HEK293T (cell line): ENCODE data around the gene METTL22.

ENCODE experiments used
- CTCF ChIA-PET: fragments of 350-600 bp; formaldehyde crosslinking; extraction: SDS; loops from one replicate; lab custom pipeline; 2021; ENCODE audit warnings: antibody characterized with exemption, inconsistent platforms; lab: Yijun Ruan, JAX
- POLR2A ChIA-PET: fragments of 350-600 bp; formaldehyde crosslinking; extraction: SDS; loops from one replicate; lab custom pipeline; 2020; ENCODE audit warnings: antibody characterized with exemption, inconsistent platforms; lab: Yijun Ruan, JAX
- DNase-seq: peaks from one replicate; pipeline ENCODE4 v3.0.0; 2012; ENCODE audit warnings: mixed read lengths; ENCODE audit errors: extremely low spot score
- ARNT ChIP-seq: fragments of 450-650 bp; IDR thresholded peaks from 2 replicates; pipeline ENCODE4 v1.6.1; 2017; ENCODE audit warnings: mild to moderate bottlenecking
- BHLHE40 ChIP-seq: fragments of 450-650 bp; IDR thresholded peaks from 2 replicates; pipeline ENCODE4 v1.6.1; 2016; ENCODE audit warnings: mild to moderate bottlenecking, moderate library complexity, borderline replicate concordance
- CTBP1 ChIP-seq: fragments of 450-650 bp; IDR thresholded peaks from 2 replicates; pipeline ENCODE4 v1.6.1; 2016; ENCODE audit warnings: borderline replicate concordance
- ELF4 ChIP-seq: fragments of 450-650 bp; IDR thresholded peaks from 2 replicates; pipeline ENCODE4 v1.6.1; 2017; ENCODE audit warnings: antibody characterized with exemption
- FOXA1 ChIP-seq: fragments of 450-650 bp; IDR thresholded peaks from 2 replicates; pipeline ENCODE4 v1.6.1; 2016; ENCODE audit warnings: mild to moderate bottlenecking
- FOXK2 ChIP-seq: fragments of 450-650 bp; IDR thresholded peaks from 2 replicates; pipeline ENCODE4 v1.6.1; 2016; ENCODE audit warnings: mild to moderate bottlenecking
- FOXM1 ChIP-seq: fragments of 450-650 bp; IDR thresholded peaks from 2 replicates; pipeline ENCODE4 v1.6.1; 2017; ENCODE audit warnings: mild to moderate bottlenecking, borderline replicate concordance
- HDGF ChIP-seq: fragments of 450-650 bp; IDR thresholded peaks from 2 replicates; pipeline ENCODE4 v1.6.1; 2017; ENCODE audit warnings: antibody characterized with exemption, borderline replicate concordance
- L3MBTL2 ChIP-seq: fragments of 450-650 bp; conservative IDR thresholded peaks from 2 replicates; pipeline ENCODE4 v1.6.1; 2016; ENCODE audit warnings: mild to moderate bottlenecking
- LEF1 ChIP-seq: fragments of 450-650 bp; IDR thresholded peaks from 2 replicates; pipeline ENCODE4 v1.6.1; 2017; ENCODE audit warnings: mild to moderate bottlenecking, borderline replicate concordance
- NFRKB ChIP-seq: fragments of 450-650 bp; IDR thresholded peaks from 2 replicates; pipeline ENCODE4 v1.6.1; 2016; ENCODE audit warnings: mild to moderate bottlenecking, moderate library complexity
- PKNOX1 ChIP-seq: fragments of 450-650 bp; IDR thresholded peaks from 2 replicates; pipeline ENCODE4 v1.6.1; 2016
- SP1 ChIP-seq: fragments of 450-650 bp; IDR thresholded peaks from 2 replicates; pipeline ENCODE4 v1.6.1; 2017
- SUZ12 ChIP-seq: fragments of 450-650 bp; IDR thresholded peaks from 2 replicates; pipeline ENCODE4 v1.6.1; 2016; ENCODE audit warnings: mild to moderate bottlenecking
- TARDBP ChIP-seq: fragments of 450-650 bp; IDR thresholded peaks from 2 replicates; pipeline ENCODE4 v1.6.1; 2016
- ZNF384 ChIP-seq: fragments of 450-650 bp; IDR thresholded peaks from 2 replicates; pipeline ENCODE4 v1.6.1; 2016

METTL22 gene

GRCh38 chr16:8685617-8686016 lies 64.1 kb downstream of the METTL22 start:
- no peak for DNase-seq
- POLR2A ChIA-PET = no interaction called here
- TF ChIP-seq PKNOX1 (no peak), FOXK2 (no peak), CTBP1 (no peak), HDGF (no peak), SP1 (no peak), ELF4 (no peak), FOXA1 (no peak), BHLHE40 (no peak), TARDBP (no peak), LEF1 (no peak)
- CTCF ChIA-PET = no interaction called here

GRCh38 chr16:8686031-8686621 lies 64.6 kb downstream of the METTL22 start:
- ChIA-PET CTCF (no interaction called here), POLR2A (no interaction called here)
- TF ChIP-seq FOXA1 (no peak), ARNT (no peak), FOXM1 (no peak), ELF4 (no peak), FOXK2 (no peak), ZNF384 (no peak), HDGF (no peak), L3MBTL2 (no peak), NFRKB (no peak)
- DNase-seq = no peak

- no peak for DNase-seq
- CTCF ChIA-PET = no interaction called here
- TF ChIP-seq FOXA1 (no peak), TARDBP (no peak), FOXK2 (no peak), PKNOX1 (no peak), ZNF384 (no peak), ELF4 (no peak)
- POLR2A ChIA-PET = no interaction called here
Observed at GRCh38 chr16:8686879-8687278, 65.4 kb downstream of the METTL22 start.

GRCh38 chr16:8689686-8690085 lies 68.2 kb downstream of the METTL22 start:
- TF ChIP-seq SP1 (no peak), SUZ12 (no peak), PKNOX1 (no peak), L3MBTL2 (no peak)
- ChIA-PET POLR2A (no interaction called here), CTCF (no interaction called here)
- no peak for DNase-seq

GRCh38 chr16:8691728-8692127 lies 70.2 kb downstream of the METTL22 start:
- ChIA-PET POLR2A (no interaction called here), CTCF (no interaction called here)
- no peak for DNase-seq
- TF ChIP-seq L3MBTL2 = no peak
- no peak for TF ChIP-seq BHLHE40
- no peak for TF ChIP-seq PKNOX1
- TF ChIP-seq FOXM1 = no peak
- no peak for TF ChIP-seq TARDBP
- TF ChIP-seq HDGF = no peak
- TF ChIP-seq ARNT = no peak
- no peak for TF ChIP-seq FOXA1
- no peak for TF ChIP-seq FOXK2
- no peak for TF ChIP-seq ELF4
- no peak for TF ChIP-seq ZNF384
- TF ChIP-seq LEF1 = no peak

- TF ChIP-seq ZNF384 (no peak), SUZ12 (no peak), LEF1 (no peak), FOXA1 (no peak), NFRKB (no peak), TARDBP (no peak), BHLHE40 (no peak), PKNOX1 (no peak), FOXK2 (no peak), SP1 (no peak), ELF4 (no peak), L3MBTL2 (no peak), CTBP1 (no peak), FOXM1 (no peak), ARNT (no peak), HDGF (no peak)
- CTCF ChIA-PET = no interaction called here
- no peak for DNase-seq
- POLR2A ChIA-PET = no interaction called here
Observed at GRCh38 chr16:8694795-8695728, 73.6 kb downstream of the METTL22 start.
